Heart right ventricle (tissue), 16 donors: Measurements from ENCODE around the gene TCF3. TPM values are rescaled to one million over a fixed set of nuclear protein-coding genes. Genes with fewer than 3 reads are reported as not detected.

Experiments used
- ATAC-seq, 8 donors: fragments of 200-7000 bp; cut with Tn5 transposase; one replicate each; pipeline ENCODE4 v1.9.1; 2020; ENCODE audit warnings: mild to moderate bottlenecking in 8 of 8, moderate library complexity in 8 of 8, moderate number of reproducible peaks in 1 of 8
- DNase-seq, 2 donors: peaks; one replicate each; pipeline ENCODE4 v3.0.0-alpha.2; 2020
- H3K27ac ChIP-seq, 10 donors: fragments of 200-600 bp; sonication (generic) in 2 of 10; one replicate each; pipeline versions ENCODE4 v1.5.0 to v1.8.0; 2020 to 2022; ENCODE audit warnings: mild to moderate bottlenecking in 3 of 10
- H3K27me3 ChIP-seq, 7 donors: fragments of 200-600 bp; one replicate each; pipeline ENCODE4 v1.8.0; 2021 to 2022; ENCODE audit warnings: mild to moderate bottlenecking in 2 of 7
- H3K36me3 ChIP-seq, 9 donors: fragments of 200-600 bp; sonication (generic) in 1 of 9; one replicate each; pipeline versions ENCODE4 v1.5.0 to v1.8.0; 2020 to 2022; ENCODE audit warnings: mild to moderate bottlenecking in 2 of 9
- H3K4me1 ChIP-seq, 9 donors: fragments of 200-600 bp; sonication (generic) in 1 of 9; one replicate each; pipeline versions ENCODE4 v1.5.0 to v1.8.0; 2020 to 2022; ENCODE audit warnings: mild to moderate bottlenecking in 4 of 9
- H3K4me3 ChIP-seq, 10 donors: fragments of 200-600 bp; sonication (generic) in 2 of 10; one replicate each; pipeline versions ENCODE4 v1.5.0 to v1.8.0; 2020 to 2022; ENCODE audit warnings: mild to moderate bottlenecking in 7 of 10, moderate library complexity in 2 of 10
- H3K9me3 ChIP-seq, 11 donors: fragments of 200-600 bp in 10 of 11; sonication (generic) in 2 of 11; one replicate each; pipeline versions ENCODE4 v1.5.0 to v1.8.0; 2013 to 2022; ENCODE audit warnings: mild to moderate bottlenecking in 2 of 11, control low read depth in 1 of 11, moderate library complexity in 1 of 11
- WGBS, 2 donors: extraction: QIAGEN DNeasy Blood & Tissue Kit; methylation state at CpG; one replicate each; pipeline ENCODE4 v1.1.7; 2013; ENCODE audit warnings: inconsistent platforms in 1 of 2; 5-methylcytosine and 5-hydroxymethylcytosine counted together
- intact Hi-C, 10 donors: fragments of 100-400 bp; cut with DNase I; formaldehyde crosslinking; loops; one replicate each; pipeline versions ENCODE4 v1.11.1 to v1.14.2; 2022
- polyA plus RNA-seq, 2 donors: library from polyadenylated mRNA; stranded (reverse); fragments of 200-250 nt; gene quantifications; one replicate each; pipeline ENCODE4 v1.2.3, GENCODE V29; 2013
- total RNA-seq, 10 donors: library from RNA; stranded (reverse); fragmentation: NEBNext Ultra II Directional in 3 of 10; extraction: Animal tissue kit (Norgen Biotek cat#: 25700) in 3 of 10; gene quantifications; one replicate each; pipeline versions ENCODE4 v1.2.1 to v1.2.4, GENCODE V29; 2021 to 2023
- TF ChIP-seq, protein P1 (sequence below), 9 donors: fragments of 200-600 bp; sonication (generic) in 2 of 9; IDR thresholded peaks; one replicate each; pipeline versions ENCODE4 v1.5.0 to v1.8.0; 2021 to 2022; ENCODE audit warnings: antibody characterized with exemption in 9 of 9, mild to moderate bottlenecking in 5 of 9, moderate library complexity in 1 of 9
- donor health status: Arrhythmogenic right ventricular cardiomyopathy.
- donor health status: ischemic (EF 13 %, LVEDD 7.1; RV severe dilation, severe dysfunction).
- donor health status: healthy with polysubstance abuse.
- donor health status: DM: no; HTN: yes; CAD: no.
- donor health status: DM: no; HTN: no; CAD: no.
- donor health status: ischemic (EF 25% LVEDD 6.9; RV normal size, moderate dysfunction).
- donor health status: ischemic (EF 25% LVEDD 5.7; RV mildly dilated, moderate dysfunction).
- donor health status: healthy.
- donor health status: DM: yes; HTN: yes; CAD: no.
- donor health status: Ischemic cardiomyopathy.
- donor health status: ischemic (EF 35%, LVEDD 5.7; RV mildly dilated, moderate dysfunction).
- donor health status: nonischemic (EF 11% LVEDD 7.7; RV severe dilation, severe dysfunction).
- donor health status: DM: yes; HTN: yes; CAD: no.
- donor health status: PGD.
- donor health status: ischemic (EF 29% LVEDD 5.4; RV normal size, mild dysfunction).
- donor health status: nonischemic (EF 23%, LVEDD 6.1; RV moderate dilation, normal function).

Gene TCF3
- total and polyA plus RNA-seq, 12 donors, result 12.4 to 38.1 (median 19.5) TPM

DNA sequence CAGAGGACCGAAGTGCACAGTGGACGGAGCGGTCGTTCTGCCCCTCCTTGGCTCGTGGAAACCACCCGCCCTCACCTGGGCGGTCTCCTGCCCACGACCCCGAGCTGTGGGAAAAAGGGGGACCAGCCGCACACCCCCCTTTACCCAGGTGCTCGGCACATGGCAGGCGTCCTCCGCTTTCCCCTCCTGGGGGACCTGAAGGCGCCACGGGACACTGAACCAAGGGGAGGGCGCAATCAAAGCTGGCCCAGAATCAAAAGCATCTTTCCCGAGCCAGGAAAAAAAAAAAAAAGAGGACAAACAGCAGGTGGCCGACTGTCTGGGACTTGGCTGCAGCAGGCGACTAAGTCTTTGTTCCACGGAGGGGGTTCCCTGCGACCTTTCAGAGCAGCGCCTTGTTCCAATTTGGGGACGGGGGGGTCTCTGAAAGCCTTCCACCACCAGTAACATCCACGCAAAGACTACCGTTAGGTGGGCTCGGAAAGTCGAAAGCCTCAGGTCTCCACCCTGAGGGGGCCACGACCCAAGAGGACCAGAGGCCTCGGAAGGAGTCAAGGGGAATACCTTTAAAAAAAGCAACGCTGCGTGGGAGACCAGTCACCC, 60.9 kb downstream of the TCF3 start:
- WGBS, 2 donors, result 2 to 5% methylated on average over 31 of the region's 31 CpGs
- no peaks in the 10 kb centered on the region for H3K9me3 ChIP-seq
- intact Hi-C loops, result no loop called here
- peak overlapping the region in 9 of 10 donors; percentile 85 to 99 (median 97) for H3K27ac ChIP-seq
- ATAC-seq (peak in 3 of 8 donors; percentile 0 to 10 (median 0)), DNase-seq (no peak)
- peaks cover 4 to 29% (median 26%) of the 10 kb centered on the region in 9 donors for H3K4me1 ChIP-seq
- H3K36me3 ChIP-seq, result peaks cover 0 to 28% (median 12%) of the 10 kb centered on the region in 9 donors
- TF ChIP-seq, protein P1, sequence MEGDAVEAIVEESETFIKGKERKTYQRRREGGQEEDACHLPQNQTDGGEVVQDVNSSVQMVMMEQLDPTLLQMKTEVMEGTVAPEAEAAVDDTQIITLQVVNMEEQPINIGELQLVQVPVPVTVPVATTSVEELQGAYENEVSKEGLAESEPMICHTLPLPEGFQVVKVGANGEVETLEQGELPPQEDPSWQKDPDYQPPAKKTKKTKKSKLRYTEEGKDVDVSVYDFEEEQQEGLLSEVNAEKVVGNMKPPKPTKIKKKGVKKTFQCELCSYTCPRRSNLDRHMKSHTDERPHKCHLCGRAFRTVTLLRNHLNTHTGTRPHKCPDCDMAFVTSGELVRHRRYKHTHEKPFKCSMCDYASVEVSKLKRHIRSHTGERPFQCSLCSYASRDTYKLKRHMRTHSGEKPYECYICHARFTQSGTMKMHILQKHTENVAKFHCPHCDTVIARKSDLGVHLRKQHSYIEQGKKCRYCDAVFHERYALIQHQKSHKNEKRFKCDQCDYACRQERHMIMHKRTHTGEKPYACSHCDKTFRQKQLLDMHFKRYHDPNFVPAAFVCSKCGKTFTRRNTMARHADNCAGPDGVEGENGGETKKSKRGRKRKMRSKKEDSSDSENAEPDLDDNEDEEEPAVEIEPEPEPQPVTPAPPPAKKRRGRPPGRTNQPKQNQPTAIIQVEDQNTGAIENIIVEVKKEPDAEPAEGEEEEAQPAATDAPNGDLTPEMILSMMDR (IDR thresholded peaks at IDR 0.05), result no peak
- H3K27me3 ChIP-seq, result no peaks in the 10 kb centered on the region
- H3K4me3 ChIP-seq, result peak overlapping the region; percentile 63 to 90 (median 75)

DNA sequence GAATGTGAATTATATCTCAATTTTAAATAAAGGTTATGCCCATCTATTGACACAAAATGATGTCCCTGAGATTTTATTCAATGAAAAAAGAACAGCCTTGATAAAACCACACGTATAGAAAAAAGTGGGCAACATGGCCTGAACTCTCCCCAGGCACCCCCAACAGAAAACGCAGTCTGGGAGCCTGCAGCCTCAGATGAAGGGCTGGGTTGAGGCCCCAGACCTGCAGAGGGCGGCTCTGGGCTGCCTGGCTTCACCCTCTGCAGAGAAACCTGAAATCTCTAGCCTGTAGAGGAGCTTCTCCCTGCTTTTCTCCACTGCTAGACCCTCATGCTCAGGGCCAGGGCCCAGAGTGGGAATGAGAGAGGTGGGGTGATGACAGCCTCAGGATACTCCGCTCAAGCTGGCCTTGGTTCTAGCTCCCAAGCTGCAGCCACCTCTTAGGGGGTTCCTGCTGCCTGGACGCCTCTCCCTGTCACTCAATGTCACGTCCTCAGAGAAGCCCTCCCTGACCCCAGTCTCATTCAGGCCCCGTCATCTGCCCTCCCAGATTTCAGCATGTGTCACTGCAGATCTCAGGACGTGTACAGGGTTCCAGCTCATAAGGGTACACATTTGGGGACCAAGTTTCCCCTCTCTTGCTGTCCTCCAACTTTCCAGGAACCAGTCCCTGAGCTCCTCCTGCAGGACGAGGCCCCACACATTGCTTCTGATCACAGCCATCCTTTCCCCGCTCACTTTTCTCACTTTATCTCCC, 61.6 kb downstream of the TCF3 start:
- TF ChIP-seq, protein P1 (IDR thresholded peaks at IDR 0.05), result peak in 4 of 9 donors; percentile 12 to 21 (median 18)
- Histone ChIP-seq H3K9me3 (no peaks in the 10 kb centered on the region), H3K36me3 (peaks cover 0 to 25% (median 5%) of the 10 kb centered on the region in 9 donors), H3K4me1 (peaks cover 4 to 29% (median 26%) of the 10 kb centered on the region in 9 donors), H3K4me3 (peak overlapping the region in 9 of 10 donors; percentile 66 to 90 (median 76)), H3K27ac (peak overlapping the region in 6 of 10 donors; percentile 85 to 99 (median 96)), H3K27me3 (no peaks in the 10 kb centered on the region)
- DNase-seq (no peak), ATAC-seq (no peak)
- intact Hi-C loops, result no loop called here
- 23 to 35% methylated on average over 10 of the region's 10 CpGs for WGBS, 2 donors

DNA sequence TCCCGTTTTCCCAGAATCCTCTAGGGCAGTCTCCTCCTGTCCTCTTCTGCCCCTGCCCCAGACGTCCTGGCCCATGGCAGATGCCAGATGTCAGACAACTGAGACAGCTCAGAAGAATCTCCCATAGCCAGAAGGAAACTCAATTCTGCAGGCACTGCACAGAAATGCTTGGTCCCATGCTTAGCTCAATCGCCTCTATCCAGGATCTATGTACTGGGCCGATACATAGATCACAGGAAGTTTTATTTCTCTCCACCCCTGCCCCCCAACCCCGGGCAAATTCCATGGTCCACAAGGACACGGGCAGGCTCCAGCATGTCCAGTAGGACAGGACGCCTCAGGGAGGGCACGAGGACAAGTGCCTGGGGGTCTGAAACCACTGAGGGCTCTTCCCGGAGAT, 64.5 kb downstream of the TCF3 start:
- ATAC-seq (no peak), DNase-seq (no peak)
- Histone ChIP-seq H3K4me3 (no peak overlapping the region), H3K27ac (no peak overlapping the region), H3K36me3 (peaks cover 0 to 30% (median 12%) of the 10 kb centered on the region in 9 donors), H3K9me3 (no peaks in the 10 kb centered on the region), H3K4me1 (peaks cover 4 to 23% (median 19%) of the 10 kb centered on the region in 9 donors), H3K27me3 (no peaks in the 10 kb centered on the region)
- WGBS, 2 donors, result 69 to 73% methylated on average over 9 of the region's 9 CpGs
- TF ChIP-seq, protein P1 (IDR thresholded peaks at IDR 0.05), result no peak
- intact Hi-C loops, result no loop called here

DNA sequence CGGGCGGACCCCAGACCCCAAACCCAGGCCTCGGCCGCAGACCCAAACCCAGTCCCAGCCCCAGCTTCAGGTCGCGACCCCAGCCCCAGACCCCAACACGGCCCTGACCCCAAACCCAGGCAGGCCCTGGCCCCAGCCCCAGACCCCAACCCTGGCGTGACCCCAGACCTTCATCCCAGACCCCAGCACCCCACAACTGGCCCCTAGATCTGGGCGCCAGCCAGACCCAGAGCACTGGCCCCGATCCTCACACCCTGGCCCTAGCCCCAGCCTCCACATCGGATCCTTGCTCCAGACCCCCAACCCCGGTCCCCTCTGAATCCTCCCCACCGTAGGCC, 67.2 kb downstream of the TCF3 start:
- TF ChIP-seq, protein P1 (IDR thresholded peaks at IDR 0.05), result no peak
- Histone ChIP-seq H3K27me3 (no peaks in the 10 kb centered on the region), H3K4me3 (no peak overlapping the region), H3K36me3 (peaks cover 0 to 57% (median 36%) of the 10 kb centered on the region in 9 donors), H3K4me1 (peaks cover 0 to 5% (median 1%) of the 10 kb centered on the region in 9 donors), H3K27ac (no peak overlapping the region), H3K9me3 (no peaks in the 10 kb centered on the region)
- ATAC-seq (peak in 1 of 8 donors; percentile 4), DNase-seq (no peak)
- intact Hi-C loops, result no loop called here
- 82 to 83% methylated on average over 13 of the region's 13 CpGs for whole genome bisulfite sequencing, 2 donors
